Activated naive CD8-positive, alpha-beta T cell treated with anti-CD3 and anti-CD28 coated beads for 36 hours (primary cell): ENCODE data around the gene CIZ1. TPM values are rescaled to one million over a fixed set of nuclear protein-coding genes. Genes with fewer than 3 reads are reported as not detected.

Experiments used
- DNase-seq: peaks from one replicate; pipeline ENCODE4 v3.0.0; 2021
- H3K27ac Mint-ChIP-seq: one replicate; pipeline ENCODE4 v1.8.0; 2022; ENCODE audit warnings: mild to moderate bottlenecking, moderate library complexity, mixed read lengths
- H3K27me3 Mint-ChIP-seq: one replicate; pipeline ENCODE4 v1.8.0; 2022; ENCODE audit warnings: mild to moderate bottlenecking, mixed read lengths
- H3K36me3 Mint-ChIP-seq: one replicate; pipeline ENCODE4 v1.8.0; 2021; ENCODE audit warnings: mild to moderate bottlenecking, mixed read lengths
- H3K4me1 Mint-ChIP-seq: one replicate; pipeline ENCODE4 v1.8.0; 2021; ENCODE audit warnings: mixed read lengths
- H3K4me3 Mint-ChIP-seq: one replicate; pipeline ENCODE4 v1.8.0; 2022; ENCODE audit warnings: mild to moderate bottlenecking, moderate library complexity, mixed read lengths
- H3K9me3 Mint-ChIP-seq: one replicate; pipeline ENCODE4 v1.8.0; 2022; ENCODE audit warnings: mixed read lengths
- total RNA-seq, 2 experiments: library from RNA; stranded (reverse); gene quantifications; one replicate each; pipeline ENCODE4 v1.2.3, GENCODE V29; 2021

CIZ1 gene
- total RNA-seq, 2 experiments from 2014 or later, result 86.8 to 91.3 TPM

- H3K27ac Mint-ChIP-seq, result no peak overlapping the region
- H3K9me3 Mint-ChIP-seq, result no peaks in the 10 kb centered on the region
- H3K27me3 Mint-ChIP-seq, result no peaks in the 10 kb centered on the region
- no peak for DNase-seq
- H3K36me3 Mint-ChIP-seq, result peaks cover 17% of the 10 kb centered on the region
- H3K4me1 Mint-ChIP-seq, result peaks cover 22% of the 10 kb centered on the region
- H3K4me3 Mint-ChIP-seq, result peak overlapping the region; percentile 9
Observed at GRCh38 chr9:128162215-128163026, 29.0 kb downstream of the CIZ1 start.

- Mint-ChIP-seq H3K27me3 (no peaks in the 10 kb centered on the region), H3K36me3 (peaks cover 17% of the 10 kb centered on the region), H3K4me1 (peaks cover 22% of the 10 kb centered on the region), H3K4me3 (peak overlapping the region; percentile 83), H3K27ac (peak overlapping the region; percentile 80), H3K9me3 (no peaks in the 10 kb centered on the region)
- DNase-seq, result no peak
Observed at GRCh38 chr9:128161215-128161902, 30.0 kb downstream of the CIZ1 start.

GRCh38 chr9:128160603-128160987, 30.8 kb downstream of the CIZ1 start:
- peak; percentile 72 for DNase-seq
- Mint-ChIP-seq H3K27ac (peak overlapping the region; percentile 80), H3K27me3 (no peaks in the 10 kb centered on the region), H3K4me3 (peak overlapping the region; percentile 83), H3K36me3 (peaks cover 17% of the 10 kb centered on the region), H3K9me3 (no peaks in the 10 kb centered on the region), H3K4me1 (peaks cover 20% of the 10 kb centered on the region)

- no peaks in the 10 kb centered on the region for H3K27me3 Mint-ChIP-seq
- H3K36me3 Mint-ChIP-seq, result peaks cover 17% of the 10 kb centered on the region
- H3K4me3 Mint-ChIP-seq, result peak within 1 kb of the TSS; percentile 83
- peaks cover 20% of the 10 kb centered on the region for H3K4me1 Mint-ChIP-seq
- H3K27ac Mint-ChIP-seq, result peak within 1 kb of the TSS; percentile 89
- no peaks in the 10 kb centered on the region for H3K9me3 Mint-ChIP-seq
- peak; percentile 93 for DNase-seq
Observed at GRCh38 chr9:128159784-128160602, 31.4 kb downstream of the CIZ1 start, which contains the start of gene BBLN. Gene BBLN, plus strand, starts transcription at chr9:128160265. Its CDS starts 143 bp downstream, at chr9:128160408.

- no peaks in the 10 kb centered on the region for H3K9me3 Mint-ChIP-seq
- no peaks in the 10 kb centered on the region for H3K27me3 Mint-ChIP-seq
- peaks cover 20% of the 10 kb centered on the region for H3K4me1 Mint-ChIP-seq
- H3K36me3 Mint-ChIP-seq, result peaks cover 14% of the 10 kb centered on the region
- H3K27ac Mint-ChIP-seq, result peak overlapping the region; percentile 89
- peak; percentile 54 for DNase-seq
- H3K4me3 Mint-ChIP-seq, result peak overlapping the region; percentile 69
Observed at GRCh38 chr9:128159522-128159783, 31.9 kb downstream of the CIZ1 start.

GRCh38 chr9:128155736-128156500, 35.5 kb downstream of the CIZ1 start:
- H3K27me3 Mint-ChIP-seq, result no peaks in the 10 kb centered on the region
- peaks cover 7% of the 10 kb centered on the region for H3K4me1 Mint-ChIP-seq
- no peak overlapping the region for H3K27ac Mint-ChIP-seq
- H3K4me3 Mint-ChIP-seq, result no peak overlapping the region
- H3K9me3 Mint-ChIP-seq, result no peaks in the 10 kb centered on the region
- no peak for DNase-seq
- no peaks in the 10 kb centered on the region for H3K36me3 Mint-ChIP-seq

GRCh38 chr9:128153947-128154695, 37.3 kb downstream of the CIZ1 start:
- H3K27ac Mint-ChIP-seq, result no peak overlapping the region
- no peak overlapping the region for H3K4me3 Mint-ChIP-seq

GRCh38 chr9:128153060-128153946, 38.1 kb downstream of the CIZ1 start:
- Mint-ChIP-seq H3K4me1 (no peaks in the 10 kb centered on the region), H3K36me3 (no peaks in the 10 kb centered on the region), H3K27ac (no peak overlapping the region), H3K9me3 (no peaks in the 10 kb centered on the region), H3K4me3 (no peak overlapping the region), H3K27me3 (no peaks in the 10 kb centered on the region)
- DNase-seq, result no peak

More at GRCh38 chr9:128153947-128154695, 37.3 kb downstream of the CIZ1 start:
- H3K27me3 Mint-ChIP-seq, result no peaks in the 10 kb centered on the region
- DNase-seq, result no peak
- no peaks in the 10 kb centered on the region for H3K36me3 Mint-ChIP-seq
- no peaks in the 10 kb centered on the region for H3K9me3 Mint-ChIP-seq
- no peaks in the 10 kb centered on the region for H3K4me1 Mint-ChIP-seq

- DNase-seq, result no peak
- H3K27ac Mint-ChIP-seq, result no peak overlapping the region
- H3K27me3 Mint-ChIP-seq, result no peaks in the 10 kb centered on the region
- H3K4me3 Mint-ChIP-seq, result no peak overlapping the region
- H3K36me3 Mint-ChIP-seq, result no peaks in the 10 kb centered on the region
- H3K9me3 Mint-ChIP-seq, result no peaks in the 10 kb centered on the region
- no peaks in the 10 kb centered on the region for H3K4me1 Mint-ChIP-seq
Observed at GRCh38 chr9:128152133-128153059, 39.0 kb downstream of the CIZ1 start.

GRCh38 chr9:128151309-128152132, 39.9 kb downstream of the CIZ1 start:
- Mint-ChIP-seq H3K4me3 (no peak overlapping the region), H3K27me3 (no peaks in the 10 kb centered on the region), H3K27ac (no peak overlapping the region), H3K4me1 (no peaks in the 10 kb centered on the region), H3K9me3 (no peaks in the 10 kb centered on the region), H3K36me3 (no peaks in the 10 kb centered on the region)
- DNase-seq, result no peak

GRCh38 chr9:128150594-128151308, 40.6 kb downstream of the CIZ1 start:
- Mint-ChIP-seq H3K36me3 (no peaks in the 10 kb centered on the region), H3K9me3 (no peaks in the 10 kb centered on the region), H3K4me3 (no peak overlapping the region), H3K4me1 (no peaks in the 10 kb centered on the region), H3K27me3 (no peaks in the 10 kb centered on the region), H3K27ac (no peak overlapping the region)
- peak; percentile 21 for DNase-seq
